GM21515 (cell line): Measurements from ENCODE around the gene KANSL1.

Experiments used
- ATAC-seq: cut with Tn5 transposase; IDR thresholded peaks from one replicate; pipeline ENCODE4 v1.9.1; 2021; ENCODE audit not compliant: unreplicated experiment

Gene KANSL1

DNA sequence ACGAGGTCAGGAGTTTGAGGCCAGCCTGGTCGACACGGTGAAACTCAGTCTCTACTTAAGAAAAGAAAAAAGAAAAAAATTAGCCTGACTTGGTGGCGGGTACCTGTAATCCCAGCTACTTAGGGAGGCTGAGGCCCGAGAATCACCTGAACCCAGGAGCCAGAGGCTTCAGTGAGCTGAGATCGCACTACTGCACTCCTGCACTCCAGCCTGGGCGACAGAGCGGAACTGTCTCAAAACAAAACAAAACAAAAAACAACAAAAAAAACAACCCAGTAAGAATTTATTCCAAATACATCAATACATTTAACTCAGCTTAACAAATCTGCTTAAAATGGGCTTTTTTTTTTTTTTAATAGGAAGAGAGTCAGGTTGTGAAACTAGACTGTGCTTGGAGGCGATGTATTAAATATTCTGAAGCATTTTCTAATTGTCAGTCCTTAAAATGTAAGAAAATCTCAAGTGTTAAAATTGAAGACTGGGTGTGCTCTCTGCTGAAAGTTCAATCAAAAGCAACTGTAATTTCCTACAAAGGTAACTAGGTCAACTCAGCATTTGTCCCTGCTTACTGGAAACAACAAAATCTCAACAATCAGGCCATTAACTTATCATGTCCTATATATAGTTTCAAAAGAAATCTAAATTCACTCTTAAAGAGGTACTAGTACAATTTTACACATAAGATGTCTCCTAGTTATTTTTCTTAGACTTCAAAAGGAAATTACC, 23.2 kb downstream of the KANSL1 start:
- ATAC-seq, result no peak

GRCh38 chr17:46167826-46168569, 25.2 kb downstream of the KANSL1 start:
- ATAC-seq, result no peak

DNA sequence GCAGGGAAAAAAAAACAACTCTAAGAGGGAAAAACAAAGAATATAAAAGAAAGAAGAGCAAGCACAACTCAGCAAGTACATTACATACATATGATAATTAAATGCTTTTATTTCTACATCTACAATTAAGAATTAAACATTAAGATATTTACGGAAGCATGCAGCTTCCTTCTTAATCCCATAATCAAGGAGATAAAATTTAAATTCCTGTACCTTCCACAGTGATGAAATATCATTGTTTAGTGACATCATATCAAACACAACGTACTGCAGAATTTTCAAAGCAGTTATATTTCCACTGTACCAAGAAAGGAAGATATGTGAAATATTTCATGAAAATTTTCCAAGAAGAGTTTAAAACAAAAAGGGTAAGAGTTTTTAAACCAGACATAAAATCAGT, 26.0 kb downstream of the KANSL1 start:
- no peak for ATAC-seq

- ATAC-seq, result no peak
Measured at GRCh38 chr17:46166692-46167249, 26.5 kb downstream of the KANSL1 start.

- no peak for ATAC-seq
Measured at GRCh38 chr17:46163929-46164594, 29.2 kb downstream of the KANSL1 start.

DNA sequence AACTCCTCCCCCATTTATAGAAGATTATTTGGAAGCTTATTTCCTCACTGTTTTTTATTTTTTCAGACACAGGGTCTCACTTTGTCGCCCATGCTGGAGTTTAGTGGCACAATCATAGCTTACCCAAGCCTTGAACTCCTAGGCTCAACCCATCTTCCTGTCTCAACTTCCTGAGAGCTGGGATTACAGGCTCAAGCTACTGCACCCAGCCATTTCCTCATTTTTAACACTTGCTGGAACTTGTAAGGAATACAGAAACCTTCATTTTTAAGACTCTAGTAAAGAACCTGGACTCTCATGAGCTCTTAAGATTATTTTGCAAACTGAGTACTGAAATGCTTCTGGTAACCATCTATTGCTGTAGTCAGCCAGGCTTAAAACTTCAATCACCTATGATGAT, 29.9 kb downstream of the KANSL1 start:
- no peak for ATAC-seq

- ATAC-seq, result no peak
Measured at GRCh38 chr17:46162866-46163265, 30.4 kb downstream of the KANSL1 start.

DNA sequence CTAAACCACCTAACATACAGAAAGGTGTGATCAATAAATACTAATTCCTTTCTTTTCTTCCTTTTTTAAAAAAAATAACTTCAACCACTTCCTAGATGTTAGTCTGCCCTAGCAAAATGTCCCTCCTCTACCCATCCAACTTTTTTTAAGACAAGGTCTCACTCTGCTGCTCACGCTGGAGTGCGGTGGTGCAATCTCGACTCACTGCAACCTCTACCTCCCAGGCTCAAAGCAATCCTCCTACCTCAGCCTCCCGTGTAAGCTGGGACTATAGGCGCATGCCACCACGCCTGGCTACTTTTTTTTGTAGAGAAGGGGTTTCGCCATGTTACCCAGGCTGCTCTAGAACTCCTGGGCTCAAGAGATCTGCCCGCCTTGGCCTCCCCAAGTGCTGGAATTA, 33.1 kb downstream of the KANSL1 start:
- ATAC-seq, result no peak

DNA sequence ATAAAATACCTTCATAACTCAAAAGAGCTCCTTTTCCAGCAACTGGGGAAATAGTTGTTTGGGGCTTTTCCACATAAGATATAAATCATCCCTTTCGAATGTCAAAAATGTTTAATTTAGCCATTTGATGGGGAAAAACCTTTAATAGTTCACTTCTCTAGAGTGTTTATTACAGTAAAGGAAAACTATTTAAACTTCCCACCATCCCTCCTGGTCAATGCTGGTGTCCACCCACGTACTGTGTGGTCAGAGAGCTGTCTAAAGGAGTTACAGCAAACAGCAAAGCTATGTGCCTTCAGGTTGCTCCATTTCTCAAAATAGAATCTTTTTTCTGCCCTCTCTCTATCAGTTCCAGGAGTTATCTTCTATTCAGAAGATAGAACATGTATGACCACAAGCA, 33.5 kb downstream of the KANSL1 start:
- no peak for ATAC-seq

GRCh38 chr17:46158323-46159296, 34.6 kb downstream of the KANSL1 start:
- ATAC-seq, result no peak

GRCh38 chr17:46157443-46158062, 35.7 kb downstream of the KANSL1 start:
- no peak for ATAC-seq

- ATAC-seq, result no peak
Measured at GRCh38 chr17:46154151-46154816, 38.9 kb downstream of the KANSL1 start.

DNA sequence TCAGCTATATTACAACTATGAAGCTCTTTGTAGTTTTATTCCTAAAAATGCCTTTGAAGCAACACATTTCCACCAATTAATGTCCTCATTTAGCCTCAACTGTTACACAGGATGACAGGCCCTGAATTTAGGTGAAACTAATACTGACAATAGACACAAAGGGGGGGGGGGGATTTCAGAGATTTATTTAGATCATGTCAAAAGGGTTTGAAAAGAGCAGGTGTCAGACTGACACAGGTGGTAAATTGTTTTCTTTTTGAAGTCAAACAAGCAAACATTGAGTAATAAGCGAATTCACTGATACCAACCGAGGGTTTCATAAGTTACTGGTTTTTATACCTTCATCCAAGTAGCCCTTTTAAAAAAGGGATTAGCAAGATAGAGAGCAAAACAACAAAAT, 40.8 kb downstream of the KANSL1 start:
- ATAC-seq, result no peak

- no peak for ATAC-seq
Measured at GRCh38 chr17:46151762-46152161, 41.5 kb downstream of the KANSL1 start.

- no peak for ATAC-seq
Measured at GRCh38 chr17:46150216-46150963, 42.8 kb downstream of the KANSL1 start.

- ATAC-seq, result no peak
Measured at GRCh38 chr17:46148247-46148646, 45.0 kb downstream of the KANSL1 start.

GRCh38 chr17:46147296-46147695, 45.9 kb downstream of the KANSL1 start:
- no peak for ATAC-seq

DNA sequence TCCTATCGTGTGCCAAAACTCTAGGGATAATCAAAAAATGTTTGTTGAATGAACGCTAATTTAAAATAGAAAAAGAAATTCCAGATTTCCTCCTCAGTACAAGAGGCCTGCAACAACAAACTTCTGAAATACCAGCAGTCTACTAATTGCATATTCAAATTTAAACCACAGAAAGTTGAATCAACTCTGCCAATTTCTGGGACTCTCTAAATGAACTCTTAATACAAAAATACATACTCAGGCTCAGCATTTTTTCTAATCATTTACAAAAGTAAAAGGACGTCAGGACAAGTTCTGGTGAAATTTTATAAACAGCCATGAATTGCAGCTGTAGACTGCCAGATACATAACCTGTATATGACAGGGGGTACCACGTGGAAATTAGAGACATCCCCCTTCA, 49.0 kb downstream of the KANSL1 start:
- no peak for ATAC-seq

DNA sequence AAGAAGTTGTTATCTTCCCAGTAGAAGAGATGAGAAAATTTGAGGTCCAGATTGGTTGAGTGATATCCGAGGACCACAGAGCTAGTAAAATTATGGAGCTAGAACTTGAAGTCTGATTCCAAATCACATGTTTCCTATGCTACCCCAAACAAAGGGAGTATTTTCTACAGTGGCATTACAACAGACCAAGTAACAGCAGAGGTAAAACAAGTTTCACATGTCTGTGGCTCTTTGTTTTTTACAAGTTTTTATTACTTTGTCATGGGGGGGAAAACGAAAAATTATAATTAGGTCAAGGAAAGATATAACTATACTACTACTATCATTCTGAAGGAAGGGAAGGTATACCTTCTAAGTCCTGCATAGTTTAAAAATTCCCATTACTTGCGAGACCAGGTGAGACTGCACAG, 49.4 kb downstream of the KANSL1 start:
- ATAC-seq, result no peak
